A549 (cell line): ENCODE results near the gene SERINC3.

Source experiments
- CTCF ChIP-seq: fragments of >200 bp; sonication (Bioruptor Twin); formaldehyde crosslinking; IDR thresholded peaks from 3 replicates; pipeline ENCODE4 v1.5.1; 2016
- MAFK ChIP-seq: fragments of 450-650 bp; IDR thresholded peaks from 2 replicates; pipeline ENCODE4 v1.6.1; 2014; ENCODE audit not compliant: partially characterized antibody
- POLR2A ChIP-seq: IDR thresholded peaks from 2 replicates; pipeline ENCODE4 v1.6.1; 2012; ENCODE audit warnings: mild to moderate bottlenecking, low read length
- USF2 ChIP-seq: fragments of 450-650 bp; IDR thresholded peaks from 2 replicates; pipeline ENCODE4 v1.6.1; 2014; ENCODE audit warnings: antibody characterized with exemption

GRCh38 chr20:44497761-44498160, 24.1 kb downstream of the SERINC3 start:
- no peak for TF ChIP-seq USF2
- TF ChIP-seq CTCF = no peak
- TF ChIP-seq MAFK = no peak
- no peak for TF ChIP-seq POLR2A
